ENCODE results near the gene NT5DC4.

NT5DC4 gene

GRCh38 chr2:112720785-112721184, at the start of gene NT5DC4:
TSS of gene NT5DC4 (plus strand) at chr2:112721020. CDS start at chr2:112721080, 60 bp downstream.
- DNase-seq (ENCODE audit: low read depth in 2 of 2), result no peak

- no peak for DNase-seq (ENCODE audit: low read depth in 2 of 2)
These were observed 49.0 kb upstream of the NT5DC4 start for GRCh38 chr2:112671801-112672200.

- DNase-seq (ENCODE audit: low read depth in 2 of 2), result no peak
These were observed 47.8 kb upstream of the NT5DC4 start for GRCh38 chr2:112673008-112673407.

GRCh38 chr2:112674229-112674628, 46.6 kb upstream of the NT5DC4 start:
- no peak for DNase-seq (ENCODE audit: low read depth in 2 of 2)

GRCh38 chr2:112679484-112679883, 41.3 kb upstream of the NT5DC4 start:
- no peak for DNase-seq (ENCODE audit: low read depth in 2 of 2)

- DNase-seq (ENCODE audit: low read depth in 2 of 2), result no peak
These were observed 40.1 kb upstream of the NT5DC4 start for GRCh38 chr2:112680666-112681101.

GRCh38 chr2:112682101-112682500, 38.7 kb upstream of the NT5DC4 start:
- DNase-seq (ENCODE audit: low read depth in 2 of 2), result no peak

GRCh38 chr2:112683550-112684414, 37.0 kb upstream of the NT5DC4 start:
- no peak for DNase-seq (ENCODE audit: low read depth in 2 of 2)

GRCh38 chr2:112684415-112684775, 36.4 kb upstream of the NT5DC4 start:
- no peak for DNase-seq (ENCODE audit: low read depth in 2 of 2)

- no peak for DNase-seq (ENCODE audit: low read depth in 2 of 2)
These were observed 35.4 kb upstream of the NT5DC4 start for GRCh38 chr2:112685271-112685884.

- no peak for DNase-seq (ENCODE audit: low read depth in 2 of 2)
These were observed 34.2 kb upstream of the NT5DC4 start for GRCh38 chr2:112686348-112687217.

- no peak for DNase-seq (ENCODE audit: low read depth in 2 of 2)
These were observed 33.3 kb upstream of the NT5DC4 start for GRCh38 chr2:112687522-112687921.

- DNase-seq (ENCODE audit: low read depth in 2 of 2), result no peak
These were observed 32.5 kb upstream of the NT5DC4 start for GRCh38 chr2:112688086-112688880.

GRCh38 chr2:112690853-112691401, 29.9 kb upstream of the NT5DC4 start:
- peak; percentile 39 to 41 for DNase-seq (ENCODE audit: low read depth in 2 of 2)

- DNase-seq (ENCODE audit: low read depth in 2 of 2), result peak in 1 of 2 donors; percentile 18
These were observed 28.9 kb upstream of the NT5DC4 start for GRCh38 chr2:112691881-112692281.

GRCh38 chr2:112692495-112692911, 28.3 kb upstream of the NT5DC4 start:
- DNase-seq (ENCODE audit: low read depth in 2 of 2), result peak; percentile 51 to 56

- DNase-seq (ENCODE audit: low read depth in 2 of 2), result peak; percentile 30 to 41
These were observed 27.9 kb upstream of the NT5DC4 start for GRCh38 chr2:112692918-112693317.

- no peak for DNase-seq (ENCODE audit: low read depth in 2 of 2)
These were observed 27.2 kb upstream of the NT5DC4 start for GRCh38 chr2:112693596-112693995.

- no peak for DNase-seq (ENCODE audit: low read depth in 2 of 2)
These were observed 26.6 kb upstream of the NT5DC4 start for GRCh38 chr2:112694182-112694581.

GRCh38 chr2:112698834-112699515, 21.8 kb upstream of the NT5DC4 start:
- DNase-seq (ENCODE audit: low read depth in 2 of 2), result no peak
